ENCODE measurements around the gene PREX1.

DNA sequence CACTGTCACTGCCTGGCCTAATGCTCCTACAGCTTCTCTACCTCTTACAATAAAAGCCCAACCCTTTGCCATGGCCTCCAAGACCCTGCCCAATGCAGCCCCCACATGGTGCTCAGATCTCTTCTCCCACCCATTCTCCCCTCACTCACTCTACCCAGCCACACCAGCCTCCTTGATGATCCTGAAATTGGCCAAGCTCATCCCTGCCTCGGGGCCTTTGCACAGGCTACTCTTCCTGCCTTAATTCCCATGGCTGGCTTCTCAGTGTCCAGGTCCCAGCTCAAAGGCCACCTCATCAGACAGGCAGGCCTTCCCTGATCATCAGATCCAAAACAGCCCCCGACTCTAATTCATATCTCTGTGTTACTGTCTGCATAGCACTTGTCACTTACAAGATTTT lies 25.6 kb downstream of the PREX1 start:
- TF ChIP-seq, protein P1, sequence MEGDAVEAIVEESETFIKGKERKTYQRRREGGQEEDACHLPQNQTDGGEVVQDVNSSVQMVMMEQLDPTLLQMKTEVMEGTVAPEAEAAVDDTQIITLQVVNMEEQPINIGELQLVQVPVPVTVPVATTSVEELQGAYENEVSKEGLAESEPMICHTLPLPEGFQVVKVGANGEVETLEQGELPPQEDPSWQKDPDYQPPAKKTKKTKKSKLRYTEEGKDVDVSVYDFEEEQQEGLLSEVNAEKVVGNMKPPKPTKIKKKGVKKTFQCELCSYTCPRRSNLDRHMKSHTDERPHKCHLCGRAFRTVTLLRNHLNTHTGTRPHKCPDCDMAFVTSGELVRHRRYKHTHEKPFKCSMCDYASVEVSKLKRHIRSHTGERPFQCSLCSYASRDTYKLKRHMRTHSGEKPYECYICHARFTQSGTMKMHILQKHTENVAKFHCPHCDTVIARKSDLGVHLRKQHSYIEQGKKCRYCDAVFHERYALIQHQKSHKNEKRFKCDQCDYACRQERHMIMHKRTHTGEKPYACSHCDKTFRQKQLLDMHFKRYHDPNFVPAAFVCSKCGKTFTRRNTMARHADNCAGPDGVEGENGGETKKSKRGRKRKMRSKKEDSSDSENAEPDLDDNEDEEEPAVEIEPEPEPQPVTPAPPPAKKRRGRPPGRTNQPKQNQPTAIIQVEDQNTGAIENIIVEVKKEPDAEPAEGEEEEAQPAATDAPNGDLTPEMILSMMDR (IDR thresholded peaks at IDR 0.05), result no peak
- TF ChIP-seq EZH2phosphoT487 (IDR thresholded peaks at IDR 0.05; ENCODE audit: borderline replicate concordance, low read depth) (no peak), YY1 (IDR thresholded peaks at IDR 0.05; ENCODE audit: low read depth) (no peak), TAF1 (IDR thresholded peaks at IDR 0.05; ENCODE audit: borderline replicate concordance, low read depth, low read length) (no peak), GATA2 (CRISPR knock-in tag; IDR thresholded peaks at IDR 0.05) (no peak), FOXJ3 (CRISPR knock-in tag; IDR thresholded peaks at IDR 0.05) (no peak)
- TF ChIP-seq, protein P2, sequence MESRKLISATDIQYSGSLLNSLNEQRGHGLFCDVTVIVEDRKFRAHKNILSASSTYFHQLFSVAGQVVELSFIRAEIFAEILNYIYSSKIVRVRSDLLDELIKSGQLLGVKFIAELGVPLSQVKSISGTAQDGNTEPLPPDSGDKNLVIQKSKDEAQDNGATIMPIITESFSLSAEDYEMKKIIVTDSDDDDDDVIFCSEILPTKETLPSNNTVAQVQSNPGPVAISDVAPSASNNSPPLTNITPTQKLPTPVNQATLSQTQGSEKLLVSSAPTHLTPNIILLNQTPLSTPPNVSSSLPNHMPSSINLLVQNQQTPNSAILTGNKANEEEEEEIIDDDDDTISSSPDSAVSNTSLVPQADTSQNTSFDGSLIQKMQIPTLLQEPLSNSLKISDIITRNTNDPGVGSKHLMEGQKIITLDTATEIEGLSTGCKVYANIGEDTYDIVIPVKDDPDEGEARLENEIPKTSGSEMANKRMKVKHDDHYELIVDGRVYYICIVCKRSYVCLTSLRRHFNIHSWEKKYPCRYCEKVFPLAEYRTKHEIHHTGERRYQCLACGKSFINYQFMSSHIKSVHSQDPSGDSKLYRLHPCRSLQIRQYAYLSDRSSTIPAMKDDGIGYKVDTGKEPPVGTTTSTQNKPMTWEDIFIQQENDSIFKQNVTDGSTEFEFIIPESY (IDR thresholded peaks at IDR 0.05; ENCODE audit: borderline replicate concordance, low read depth), result no peak
- TF ChIP-seq, protein P3, sequence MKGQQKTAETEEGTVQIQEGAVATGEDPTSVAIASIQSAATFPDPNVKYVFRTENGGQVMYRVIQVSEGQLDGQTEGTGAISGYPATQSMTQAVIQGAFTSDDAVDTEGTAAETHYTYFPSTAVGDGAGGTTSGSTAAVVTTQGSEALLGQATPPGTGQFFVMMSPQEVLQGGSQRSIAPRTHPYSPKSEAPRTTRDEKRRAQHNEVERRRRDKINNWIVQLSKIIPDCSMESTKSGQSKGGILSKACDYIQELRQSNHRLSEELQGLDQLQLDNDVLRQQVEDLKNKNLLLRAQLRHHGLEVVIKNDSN (IDR thresholded peaks at IDR 0.05; ENCODE audit: borderline replicate concordance, low read depth), result no peak
